HG02678 (cell line): ENCODE results near the gene IGFN1.
"Not testable (repeated sequence)": the region's sequence is repeated elsewhere in the genome, so short reads cannot be mapped to it uniquely, and the experiment has no call there.

Experiments used
- ATAC-seq: cut with Tn5 transposase; IDR thresholded peaks from one replicate; pipeline ENCODE4 v1.9.1; 2021; ENCODE audit warnings: mild to moderate bottlenecking, moderate library complexity; ENCODE audit not compliant: unreplicated experiment

The IGFN1 gene

GRCh38 chr1:201163036-201163435 lies 27.6 kb upstream of the IGFN1 start:
- not testable (repeated sequence) for ATAC-seq

DNA sequence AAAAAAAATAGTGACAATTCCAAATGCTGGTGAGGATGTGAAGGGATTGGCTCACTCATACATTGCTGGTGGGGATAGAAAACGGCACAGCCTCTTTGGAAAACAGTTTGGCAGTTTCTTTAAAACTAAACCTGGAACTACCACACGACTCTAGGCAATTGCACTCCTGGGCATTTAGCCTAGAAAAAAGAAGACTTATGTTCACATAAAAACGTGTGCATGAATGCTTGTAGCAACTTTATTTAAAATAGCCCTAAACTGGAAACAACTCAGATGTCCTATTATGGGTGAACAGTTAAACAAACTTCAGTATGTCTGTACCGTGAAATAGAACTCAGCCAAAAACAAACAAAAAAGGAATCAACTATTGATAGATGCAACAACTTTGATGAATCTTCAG lies 26.9 kb upstream of the IGFN1 start:
- no peak for ATAC-seq

- no peak for ATAC-seq
Observed at GRCh38 chr1:201164645-201165044, 26.0 kb upstream of the IGFN1 start.

DNA sequence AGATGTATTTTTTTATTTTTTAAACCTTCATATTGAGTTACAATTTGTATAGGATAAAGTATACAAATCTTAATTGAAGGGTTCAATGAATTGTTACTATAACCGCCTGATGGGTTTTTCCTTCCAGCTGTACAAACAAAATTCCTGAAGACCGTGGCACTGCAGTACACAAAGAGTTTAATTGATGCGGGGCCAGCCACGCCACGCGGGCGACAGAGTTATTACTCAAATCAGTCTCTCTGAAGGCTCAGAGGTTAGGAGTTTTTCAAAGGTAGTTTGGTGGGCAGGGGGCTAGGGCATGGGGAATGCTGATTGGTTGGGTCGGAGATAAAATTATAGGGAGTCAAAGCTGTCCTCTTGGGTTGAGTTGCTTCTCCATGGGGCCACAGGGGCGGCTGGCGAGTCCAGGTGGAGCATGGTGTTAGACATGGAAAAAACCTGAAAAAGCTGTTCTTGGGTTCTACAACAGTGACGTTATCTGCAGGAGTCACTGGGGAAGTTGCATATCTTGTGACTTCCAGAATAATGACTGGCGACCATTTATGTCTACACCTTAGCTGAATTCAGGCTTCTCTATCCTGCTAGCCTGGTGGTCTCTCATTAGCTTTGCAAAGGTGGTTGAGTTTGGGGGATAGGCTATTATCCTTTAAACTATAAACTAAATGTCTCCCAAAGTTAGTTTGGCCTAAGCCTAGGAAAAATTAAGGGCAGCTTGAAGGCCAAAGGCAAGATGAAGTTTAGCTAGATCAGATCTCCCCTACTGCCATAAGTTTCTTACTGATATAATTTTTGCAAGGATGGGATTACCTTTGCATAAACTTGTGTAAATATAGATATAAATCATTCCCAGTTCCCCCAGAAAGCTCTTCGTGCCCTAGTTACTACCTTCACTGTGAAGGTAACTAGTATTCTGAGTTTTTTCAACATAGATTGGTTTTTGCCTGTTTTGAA lies 23.3 kb upstream of the IGFN1 start:
- ATAC-seq: no peak

- no peak for ATAC-seq
Observed at GRCh38 chr1:201169203-201169602, 21.4 kb upstream of the IGFN1 start.

- ATAC-seq: no peak
Observed at GRCh38 chr1:201169971-201170532, 20.6 kb upstream of the IGFN1 start.

- peak; percentile 96 for ATAC-seq
Observed at GRCh38 chr1:201170533-201171062, 20.0 kb upstream of the IGFN1 start.

DNA sequence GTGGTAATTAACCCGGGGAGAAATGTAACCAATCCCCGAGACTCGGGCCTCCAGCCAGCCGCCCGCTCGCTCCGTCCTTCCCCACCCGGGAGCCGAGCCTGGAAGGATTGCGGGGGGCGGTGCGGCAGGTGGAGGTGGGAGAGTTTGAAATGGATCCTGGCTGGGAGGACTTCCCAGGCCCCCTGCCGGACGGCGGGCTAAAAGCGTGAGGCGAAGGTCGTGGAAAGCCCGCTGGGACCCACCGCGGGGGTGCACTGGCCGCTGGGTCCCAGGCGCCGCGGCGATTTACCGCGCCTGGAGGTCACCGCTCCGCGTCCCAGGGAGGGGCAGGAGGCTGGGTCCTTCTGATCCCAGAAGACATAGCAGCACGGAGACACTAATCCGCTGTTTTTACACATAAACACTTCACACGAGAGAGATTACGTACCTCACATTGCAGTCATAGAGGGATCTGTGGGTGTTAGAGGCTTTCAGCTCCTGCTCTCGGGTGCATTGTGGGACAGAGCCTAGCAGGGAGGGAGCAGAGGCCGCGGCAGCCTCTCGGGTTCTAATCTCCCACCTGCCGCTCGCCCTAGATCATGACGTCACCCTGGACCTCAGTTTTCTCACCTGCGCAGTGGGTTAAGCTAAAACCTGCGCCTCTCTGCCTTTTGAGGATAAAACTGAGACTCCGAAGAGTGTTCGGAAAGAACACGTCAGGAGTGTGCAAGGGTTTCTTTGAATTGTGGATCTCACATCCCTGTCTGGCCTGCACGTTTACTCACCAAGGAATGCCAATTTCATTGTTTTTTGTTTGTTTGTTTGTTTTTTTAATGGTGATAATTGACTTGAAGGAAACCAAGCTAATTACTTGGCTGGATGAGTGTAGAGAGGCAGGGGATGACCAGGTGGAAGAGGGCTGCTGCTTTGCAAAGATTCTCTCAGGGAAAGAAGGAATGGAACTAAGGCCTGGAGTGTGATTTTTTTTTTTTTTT lies 19.3 kb upstream of the IGFN1 start:
- peak; percentile 31 for ATAC-seq

DNA sequence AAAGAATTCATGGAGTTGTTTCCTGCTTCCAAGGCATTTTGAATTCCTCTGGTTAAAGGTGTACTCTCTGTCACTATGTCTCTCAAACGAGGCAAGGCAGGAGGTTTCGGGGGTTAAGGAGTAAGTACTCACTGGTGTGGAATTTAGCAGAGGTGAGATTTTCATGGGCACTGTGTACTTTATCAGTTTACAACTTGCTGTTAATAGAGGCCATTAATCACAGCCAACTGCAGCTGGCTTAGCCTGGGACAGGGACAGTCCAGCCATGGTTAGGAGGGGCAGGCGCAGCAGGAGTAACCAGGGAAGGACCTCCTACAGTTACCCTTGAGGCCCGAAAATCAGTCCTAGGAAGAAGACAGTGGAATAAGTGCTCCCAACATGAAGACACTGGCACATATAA lies 18.3 kb upstream of the IGFN1 start:
- ATAC-seq: no peak

DNA sequence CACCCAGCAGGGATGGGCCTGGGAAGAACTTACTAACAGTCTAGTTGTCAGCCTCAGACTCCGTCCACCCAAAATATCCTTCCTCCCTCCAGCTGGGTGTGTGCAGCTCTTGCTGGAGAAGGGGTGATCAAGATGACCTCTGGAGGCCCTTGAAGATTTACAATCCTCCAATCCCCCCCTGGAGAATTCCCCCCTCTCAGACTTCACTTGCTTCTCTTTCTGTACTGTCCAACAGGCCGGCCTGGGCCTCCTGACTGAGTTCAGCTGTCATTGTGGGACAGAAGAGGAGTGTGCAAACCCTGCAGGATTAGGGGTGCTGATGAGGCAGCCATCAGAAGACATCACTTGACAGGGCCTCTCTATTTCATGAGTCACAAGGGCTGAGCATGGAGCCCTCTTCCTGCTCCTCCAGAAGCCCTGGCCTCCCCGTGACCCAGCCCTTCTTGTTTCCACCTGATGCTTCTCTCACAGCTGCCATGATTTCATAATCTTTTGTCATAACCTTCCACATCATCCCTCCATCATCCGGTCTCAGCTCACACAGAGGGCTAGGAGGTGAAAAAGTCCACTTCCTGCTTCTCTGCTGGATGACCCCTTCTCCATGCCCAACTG lies 17.5 kb upstream of the IGFN1 start:
- ATAC-seq: no peak

GRCh38 chr1:201173736-201174135 lies 16.9 kb upstream of the IGFN1 start:
- ATAC-seq: no peak

GRCh38 chr1:201175820-201176500 lies 14.7 kb upstream of the IGFN1 start:
- ATAC-seq: no peak

GRCh38 chr1:201176940-201177339 lies 13.7 kb upstream of the IGFN1 start:
- no peak for ATAC-seq

DNA sequence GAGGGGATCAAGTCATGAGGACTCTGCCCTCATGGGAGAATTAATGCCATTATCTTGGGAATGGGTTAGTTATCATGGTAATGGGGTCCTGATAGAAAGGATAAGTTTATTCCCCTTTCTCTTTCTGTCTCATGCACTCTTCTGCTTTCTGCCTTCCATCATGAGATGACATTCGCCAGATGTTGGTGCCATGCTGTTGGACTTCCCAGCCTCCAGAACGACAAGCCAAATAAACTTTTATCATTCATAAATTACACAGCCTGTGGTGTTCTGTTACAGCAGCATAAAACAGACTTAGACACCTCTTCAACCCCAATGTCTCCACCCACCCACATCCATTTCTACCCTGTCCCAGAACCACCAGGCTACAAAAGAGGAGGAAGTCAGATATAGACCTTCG lies 11.9 kb upstream of the IGFN1 start:
- ATAC-seq: no peak

DNA sequence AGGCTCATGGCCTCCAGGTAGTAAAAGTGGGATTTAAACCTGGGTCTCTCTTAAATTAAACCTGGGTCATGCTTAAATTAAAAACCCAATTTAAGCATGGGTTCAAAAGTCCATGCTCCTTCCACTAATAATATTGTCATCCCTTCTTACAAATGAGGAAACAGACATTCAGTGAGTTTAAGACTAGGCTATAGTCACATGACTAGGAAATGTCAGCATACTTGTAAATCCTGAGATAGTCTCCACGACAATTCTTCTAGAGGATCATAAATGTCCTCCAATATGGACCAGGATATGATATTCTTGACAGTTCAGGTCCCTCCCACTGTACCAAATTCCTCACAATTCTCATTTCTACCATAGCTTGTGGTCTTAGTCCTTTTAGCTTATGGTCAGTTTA lies 10.5 kb upstream of the IGFN1 start:
- no peak for ATAC-seq

DNA sequence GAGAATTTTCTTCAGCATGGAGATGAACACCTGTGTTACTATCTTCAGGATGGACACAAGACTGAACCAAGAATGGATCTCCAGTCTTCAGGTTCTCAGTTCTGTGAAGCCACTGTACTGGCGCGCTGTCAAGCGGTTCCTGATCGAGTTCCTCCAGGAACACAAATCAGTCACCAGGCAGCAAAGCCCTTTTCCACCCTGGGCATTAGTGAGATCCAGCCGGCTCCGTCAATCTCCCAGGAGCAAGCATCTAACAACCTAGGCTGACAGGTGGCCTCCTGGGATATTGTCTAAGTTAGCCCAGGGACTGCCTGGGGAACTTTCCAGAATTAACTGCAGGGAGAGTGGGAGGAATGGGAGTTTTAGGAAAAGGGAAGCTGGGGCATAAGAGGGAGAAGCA lies 9.7 kb upstream of the IGFN1 start:
- ATAC-seq: no peak

GRCh38 chr1:201181323-201181722 lies 9.3 kb upstream of the IGFN1 start:
- ATAC-seq: no peak

DNA sequence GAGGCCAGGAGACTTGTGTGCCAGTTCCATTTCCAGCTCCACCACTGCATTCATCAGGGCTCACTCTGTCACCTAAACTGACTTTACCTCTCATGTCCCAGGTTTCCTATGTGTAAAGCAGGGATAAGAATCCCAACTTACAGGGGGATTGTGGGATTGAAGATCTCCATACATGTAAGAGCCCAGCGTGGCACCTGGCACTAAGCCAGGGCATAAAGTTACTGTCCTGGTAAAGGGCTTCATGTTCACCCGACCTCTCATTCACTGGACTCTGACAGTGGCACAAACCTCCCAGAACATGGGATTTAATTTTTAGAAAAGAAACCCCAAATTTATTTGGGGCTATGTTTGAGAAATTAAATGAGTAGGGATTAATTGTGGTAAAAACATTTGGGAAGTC lies 8.9 kb upstream of the IGFN1 start:
- no peak for ATAC-seq

- ATAC-seq: no peak
Observed at GRCh38 chr1:201183209-201183608, 7.4 kb upstream of the IGFN1 start.

DNA sequence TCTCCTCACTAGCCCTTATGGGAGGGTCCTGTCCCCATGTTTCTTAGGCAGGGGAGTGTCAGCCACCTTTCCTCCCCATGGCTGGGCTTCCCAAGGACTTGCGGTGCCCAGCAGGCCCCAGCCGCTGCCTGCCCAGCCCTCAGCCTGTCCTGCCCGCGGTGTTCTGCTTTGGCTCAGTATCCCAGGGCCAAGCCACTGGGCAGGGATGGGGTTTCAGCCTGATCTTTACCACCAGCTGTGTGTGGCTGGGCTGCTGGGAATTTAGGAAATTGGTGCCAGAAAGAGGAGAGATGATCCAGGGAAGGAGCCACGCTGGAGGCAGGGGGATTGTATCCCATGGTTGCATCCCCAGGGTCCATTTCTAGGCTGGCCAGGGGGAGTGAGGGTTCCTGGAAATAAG lies 6.9 kb upstream of the IGFN1 start:
- no peak for ATAC-seq
